Measurements from ENCODE around the gene FAM210A.

FAM210A gene

GRCh38 chr18:13626544-13626908 lies 99.8 kb downstream of the FAM210A start:
- TF ChIP-seq CTCF (IDR thresholded peaks at IDR 0.05; ENCODE audit: insufficient read depth, low read length, poor library complexity, severe bottlenecking), result no peak
- H3K36me3 ChIP-seq (ENCODE audit: control insufficient read depth, insufficient read depth, low read length), result peaks cover 2% of the 10 kb centered on the region
- no peak overlapping the region for H3K4me3 ChIP-seq (replicated peaks; ENCODE audit: low read depth, low read length)
- no peaks in the 10 kb centered on the region for H3K27me3 ChIP-seq (replicated peaks; ENCODE audit: control insufficient read depth, insufficient read depth, low read length)
- DNase-seq (ENCODE audit: extremely low read depth, insufficient read length), result no peak

- no peaks in the 10 kb centered on the region for H3K27me3 ChIP-seq (replicated peaks; ENCODE audit: control insufficient read depth, insufficient read depth, low read length)
- no peak for TF ChIP-seq CTCF (IDR thresholded peaks at IDR 0.05; ENCODE audit: insufficient read depth, low read length, poor library complexity, severe bottlenecking)
- H3K4me3 ChIP-seq (replicated peaks; ENCODE audit: low read depth, low read length), result no peak overlapping the region
- no peak for DNase-seq (ENCODE audit: extremely low read depth, insufficient read length)
- H3K36me3 ChIP-seq (ENCODE audit: control insufficient read depth, insufficient read depth, low read length), result peaks cover 2% of the 10 kb centered on the region
These were observed 100.4 kb downstream of the FAM210A start for GRCh38 chr18:13625843-13626543.

- Histone ChIP-seq H3K27me3 (replicated peaks; ENCODE audit: control insufficient read depth, insufficient read depth, low read length) (no peaks in the 10 kb centered on the region), H3K36me3 (ENCODE audit: control insufficient read depth, insufficient read depth, low read length) (peaks cover 2% of the 10 kb centered on the region), H3K4me3 (replicated peaks; ENCODE audit: low read depth, low read length) (no peak overlapping the region)
- no peak for DNase-seq (ENCODE audit: extremely low read depth, insufficient read length)
- no peak for TF ChIP-seq CTCF (IDR thresholded peaks at IDR 0.05; ENCODE audit: insufficient read depth, low read length, poor library complexity, severe bottlenecking)
These were observed 101.0 kb downstream of the FAM210A start for GRCh38 chr18:13625355-13625754.

GRCh38 chr18:13624563-13625237 lies 101.7 kb downstream of the FAM210A start:
- TF ChIP-seq CTCF (IDR thresholded peaks at IDR 0.05; ENCODE audit: insufficient read depth, low read length, poor library complexity, severe bottlenecking), result no peak
- DNase-seq (ENCODE audit: extremely low read depth, insufficient read length), result no peak

GRCh38 chr18:13623871-13624270 lies 102.5 kb downstream of the FAM210A start:
- TF ChIP-seq CTCF (IDR thresholded peaks at IDR 0.05; ENCODE audit: insufficient read depth, low read length, poor library complexity, severe bottlenecking), result no peak
- Histone ChIP-seq H3K4me3 (replicated peaks; ENCODE audit: low read depth, low read length) (no peak overlapping the region), H3K27me3 (replicated peaks; ENCODE audit: control insufficient read depth, insufficient read depth, low read length) (no peaks in the 10 kb centered on the region), H3K36me3 (ENCODE audit: control insufficient read depth, insufficient read depth, low read length) (peaks cover 2% of the 10 kb centered on the region)
- DNase-seq (ENCODE audit: extremely low read depth, insufficient read length), result no peak

More at GRCh38 chr18:13624563-13625237, 101.7 kb downstream of the FAM210A start:
- peaks cover 2% of the 10 kb centered on the region for H3K36me3 ChIP-seq (ENCODE audit: control insufficient read depth, insufficient read depth, low read length)
- no peak overlapping the region for H3K4me3 ChIP-seq (replicated peaks; ENCODE audit: low read depth, low read length)
- H3K27me3 ChIP-seq (replicated peaks; ENCODE audit: control insufficient read depth, insufficient read depth, low read length), result no peaks in the 10 kb centered on the region

All from GM06990 (cell line).